IMR-90 (cell line): ENCODE data around the gene IRF2BP2. TPM values are rescaled to one million over a fixed set of nuclear protein-coding genes. Genes with fewer than 3 reads are reported as not detected.

Experiments
- ATAC-seq: fragments of 200-7000 bp; cut with Tn5 transposase; 2 replicates; pipeline ENCODE4 v1.9.1; 2020; ENCODE audit warnings: low read depth, mild to moderate bottlenecking, moderate library complexity
- BruUV-seq: library from RNA; stranded (reverse); fragments of 400-500 nt; replicated peaks from 2 replicates; lab custom pipeline; 2021; lab: Mats Ljungman, UMichigan
- CTCF ChIA-PET: fragments of 300-600 bp; formaldehyde crosslinking; extraction: SDS; loops from one replicate; lab custom pipeline; 2021; ENCODE audit warnings: antibody characterized with exemption; lab: Yijun Ruan, JAX
- POLR2A ChIA-PET: fragments of 300-600 bp; sonication (Branson Sonifier 250); formaldehyde crosslinking; loops from one replicate; lab custom pipeline; 2022; ENCODE audit warnings: antibody characterized with exemption; ENCODE audit not compliant: unreplicated experiment; lab: Charles Lee
- DNase-seq: peaks from one replicate; pipeline ENCODE4 v3.0.0; 2013
- H2AFZ ChIP-seq: replicated peaks from 2 replicates; pipeline ENCODE3; 2013; ENCODE audit warnings: low read length, mild to moderate bottlenecking; ENCODE audit not compliant: poor library complexity
- H2AK5ac ChIP-seq: 2 replicates; pipeline ENCODE4 v1.6.1; 2013; ENCODE audit warnings: low read depth, low read length, inconsistent platforms
- H2AK9ac ChIP-seq: replicated peaks from 2 replicates; pipeline ENCODE3; 2013; ENCODE audit warnings: mild to moderate bottlenecking, low read depth, low read length, moderate library complexity; ENCODE audit not compliant: poor library complexity
- H2BK120ac ChIP-seq: 2 replicates; pipeline ENCODE4 v1.6.1; 2013; ENCODE audit warnings: low read depth, low read length, inconsistent platforms
- H2BK15ac ChIP-seq: 3 replicates; pipeline ENCODE4 v1.6.1; 2013; ENCODE audit warnings: low read depth, low read length, inconsistent platforms
- H2BK20ac ChIP-seq: 2 replicates; pipeline ENCODE4 v1.6.1; 2013; ENCODE audit warnings: low read depth, mild to moderate bottlenecking, inconsistent platforms, low read length, moderate library complexity
- H2BK5ac ChIP-seq: 2 replicates; pipeline ENCODE4 v1.6.1; 2013; ENCODE audit warnings: mild to moderate bottlenecking, low read depth, low read length, inconsistent platforms; ENCODE audit not compliant: poor library complexity, severe bottlenecking
- H3K14ac ChIP-seq: replicated peaks from 2 replicates; pipeline ENCODE4 v1.6.1; 2013; ENCODE audit warnings: low read depth, low read length, inconsistent platforms
- H3K18ac ChIP-seq: 2 replicates; pipeline ENCODE4 v1.6.1; 2013; ENCODE audit warnings: low read depth, low read length, control low read depth
- H3K23ac ChIP-seq: 2 replicates; pipeline ENCODE4 v1.6.1; 2013; ENCODE audit warnings: low read depth, low read length, inconsistent platforms
- H3K27ac ChIP-seq: 2 replicates; pipeline ENCODE4 v1.5.1; 2013; ENCODE audit warnings: mild to moderate bottlenecking, control low read depth, low read length; ENCODE audit not compliant: insufficient read depth
- H3K27me3 ChIP-seq: 2 replicates; pipeline ENCODE4 v1.6.1; 2013; ENCODE audit warnings: low read length; ENCODE audit not compliant: control insufficient read depth, insufficient read depth
- H3K36me3 ChIP-seq: 2 replicates; pipeline ENCODE4 v1.6.1; 2013; ENCODE audit warnings: low read length, mixed read lengths; ENCODE audit not compliant: control insufficient read depth, insufficient read depth
- H3K4ac ChIP-seq: 2 replicates; pipeline ENCODE4 v1.6.1; 2013; ENCODE audit warnings: low read depth, low read length, inconsistent platforms
- H3K4me1 ChIP-seq: 2 replicates; pipeline ENCODE4 v1.6.1; 2013; ENCODE audit warnings: low read length, mixed read lengths; ENCODE audit not compliant: control insufficient read depth, insufficient read depth
- H3K4me2 ChIP-seq: 2 replicates; pipeline ENCODE4 v1.6.1; 2013; ENCODE audit warnings: low read depth, mild to moderate bottlenecking, control low read depth, low read length, moderate library complexity
- H3K4me3 ChIP-seq: 2 replicates; pipeline ENCODE4 v1.5.1; 2013; ENCODE audit warnings: low read depth, mild to moderate bottlenecking, control low read depth, low read length, moderate library complexity; ENCODE audit not compliant: insufficient read depth
- H3K56ac ChIP-seq: 2 replicates; pipeline ENCODE4 v1.6.1; 2013; ENCODE audit warnings: low read length, inconsistent platforms; ENCODE audit not compliant: insufficient read depth; ENCODE audit errors: extremely low read depth
- H3K79me1 ChIP-seq, 2 experiments: 2 replicates each; pipeline ENCODE4 v1.6.1; 2013; ENCODE audit warnings: low read length in 2 of 2, inconsistent platforms in 1 of 2, low read depth in 1 of 2
- H3K9ac ChIP-seq: 2 replicates; pipeline ENCODE4 v1.6.1; 2013; ENCODE audit warnings: low read depth, low read length, control low read depth
- H3K9me1 ChIP-seq: 2 replicates; pipeline ENCODE4 v1.6.1; 2013; ENCODE audit warnings: low read length, inconsistent platforms; ENCODE audit not compliant: insufficient read depth
- H3K9me3 ChIP-seq: 2 replicates; pipeline ENCODE4 v1.6.1; 2013; ENCODE audit warnings: low read length; ENCODE audit not compliant: control insufficient read depth, insufficient read depth
- H4K20me1 ChIP-seq: 2 replicates; pipeline ENCODE4 v1.6.1; 2013; ENCODE audit warnings: low read length, inconsistent platforms; ENCODE audit not compliant: insufficient read depth
- H4K5ac ChIP-seq: 2 replicates; pipeline ENCODE4 v1.6.1; 2013; ENCODE audit warnings: mild to moderate bottlenecking, low read depth, low read length, control low read depth
- H4K8ac ChIP-seq, 2 experiments: 2 replicates each; pipeline ENCODE4 v1.6.1; 2013; ENCODE audit warnings: low read depth in 2 of 2, low read length in 2 of 2, control low read depth in 1 of 2, inconsistent platforms in 1 of 2
- H4K91ac ChIP-seq: 2 replicates; pipeline ENCODE4 v1.6.1; 2013; ENCODE audit warnings: low read depth, low read length, inconsistent platforms; ENCODE audit not compliant: insufficient read depth
- BHLHE40 ChIP-seq: fragments of 150-350 bp; IDR thresholded peaks from 2 replicates; pipeline ENCODE4 v1.6.1; 2016; ENCODE audit warnings: mild to moderate bottlenecking, low read depth, low read length
- CHD1 ChIP-seq: IDR thresholded peaks from 2 replicates; pipeline ENCODE4 v1.6.1; 2012; ENCODE audit warnings: low read depth, low read length, improper control_type of control experiment
- FOS ChIP-seq: fragments of 150-350 bp; IDR thresholded peaks from 2 replicates; pipeline ENCODE4 v1.6.1; 2016; ENCODE audit warnings: low read depth, low read length
- MAFK ChIP-seq: IDR thresholded peaks from 2 replicates; pipeline ENCODE4 v1.6.1; 2012; ENCODE audit warnings: low read depth, low read length, improper control_type of control experiment
- MAZ ChIP-seq: IDR thresholded peaks from 2 replicates; pipeline ENCODE4 v1.6.1; 2012; ENCODE audit warnings: low read depth, mild to moderate bottlenecking, low read length, improper control_type of control experiment, moderate library complexity, borderline replicate concordance
- NFE2L2 ChIP-seq: fragments of 150-350 bp; IDR thresholded peaks from 2 replicates; pipeline ENCODE4 v1.6.1; 2016; ENCODE audit warnings: low read depth, mild to moderate bottlenecking, low read length
- POLR2A ChIP-seq: IDR thresholded peaks from 2 replicates; pipeline ENCODE4 v1.6.1; 2012; ENCODE audit warnings: mild to moderate bottlenecking, low read depth, low read length
- RCOR1 ChIP-seq: IDR thresholded peaks from 2 replicates; pipeline ENCODE4 v1.6.1; 2012; ENCODE audit warnings: mild to moderate bottlenecking, low read length, improper control_type of control experiment; ENCODE audit not compliant: insufficient replicate concordance
- WGBS, 2 experiments: methylation state at CpG; one replicate each; pipeline versions ENCODE4 v1.1.5 to v1.1.7; 2013; ENCODE audit warnings: missing lambda C conversion rate in 2 of 2; ENCODE audit not compliant: insufficient read length in 1 of 2; ENCODE audit errors: extremely low coverage in 2 of 2; 5-methylcytosine and 5-hydroxymethylcytosine counted together
- dilution Hi-C: fragments of 300-500 bp; cut with HindIII; formaldehyde crosslinking; loops from one replicate; pipeline ENCODE4 v1.14.3; 2018; ENCODE audit warnings: low sequenced_read_pairs; ENCODE audit not compliant: unreplicated experiment
- in situ Hi-C: fragments of 300-500 bp; cut with MboI; formaldehyde crosslinking; loops from 3 replicates; pipeline ENCODE4 v1.14.3; 2019; ENCODE audit warnings: low sequenced_read_pairs, inconsistent platforms, mixed read lengths
- intact Hi-C: fragments of 100-400 bp; cut with micrococcal nuclease; formaldehyde crosslinking; loops from 2 replicates; pipeline ENCODE4 v1.10.0; 2022
- polyA plus RNA-seq, 3 experiments: library from polyadenylated mRNA; depleted of rRNA; stranded (reverse); fragments of >200 nt; gene quantifications; 2 replicates each; pipeline ENCODE4 v1.2.3, GENCODE V29; 2012; ENCODE audit warnings: low replicate concordance in 1 of 3
- total RNA-seq: library from RNA; depleted of rRNA; stranded (reverse); fragments of >200 nt; gene quantifications from 2 replicates; pipeline ENCODE4 v1.2.3, GENCODE V29; 2012
- TF ChIP-seq, protein P1 (sequence below): fragments of 150-350 bp; IDR thresholded peaks from 2 replicates; pipeline ENCODE4 v1.6.1; 2016; ENCODE audit warnings: low read depth, mild to moderate bottlenecking, low read length, moderate library complexity, borderline replicate concordance

IRF2BP2 gene
- total and polyA plus RNA-seq, 2 of the 4 experiments (the other 2 are of a cell fraction) = 47.0 to 66.6 TPM

DNA sequence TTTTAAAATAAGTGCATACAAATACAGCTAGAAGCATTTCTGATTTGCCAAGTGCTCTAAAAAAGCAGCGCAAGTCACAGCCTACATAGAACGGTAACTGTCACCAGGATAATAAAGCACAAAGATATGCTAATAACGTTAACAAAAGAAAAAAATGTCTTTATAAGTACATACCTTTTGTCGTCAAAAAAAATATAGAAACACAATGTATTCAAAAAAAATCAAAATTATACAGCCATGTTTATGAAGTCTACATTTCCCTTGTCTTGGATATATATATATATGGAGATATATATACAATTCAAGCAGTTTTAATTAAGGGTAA lies 3.2 kb downstream of the IRF2BP2 start:
- Histone ChIP-seq H3K27ac (peak overlapping the region; percentile 97), H3K79me1 (peaks cover 0 to 9% of the 10 kb centered on the region in 2 experiments; a peak in 2 of 4 replicates), H2BK20ac (no peak overlapping the region), H3K4ac (0 out of 2 replicates have a peak overlapping the region, but pooled peaks have one; percentile 86), H3K9me3 (no peaks in the 10 kb centered on the region), H2AK9ac (no peak overlapping the region), H3K4me3 (peak overlapping the region; percentile 76), H3K27me3 (no peaks in the 10 kb centered on the region), H2AK5ac (no peak overlapping the region), H2BK120ac (no peak overlapping the region), H3K18ac (peak overlapping the region; percentile 97; the same call in 1 of the 2 replicates), H3K9ac (peak overlapping the region; percentile 98), H4K8ac (no peak overlapping the region; a peak in 1 of 4 replicates), H4K20me1 (peaks cover 36% of the 10 kb centered on the region), H3K56ac (peak overlapping the region; percentile 85; the same call in 1 of the 2 replicates), H4K91ac (no peak overlapping the region), H3K9me1 (no peaks in the 10 kb centered on the region), H3K36me3 (peaks cover 28% of the 10 kb centered on the region), H3K4me1 (peaks cover 6% of the 10 kb centered on the region), H4K5ac (no peak overlapping the region), H3K14ac (peak overlapping the region; percentile 84), H3K23ac (peak overlapping the region; percentile 91; the same call in 1 of the 2 replicates), H2BK5ac (peak overlapping the region; percentile 96), H2AFZ (no peak overlapping the region), H2BK15ac (no peak overlapping the region), H3K4me2 (peak overlapping the region; percentile 90)
- no CpG with 5 or more reads among the region's 4 CpGs for WGBS, 2 experiments
- CTCF ChIA-PET = no interaction called here
- POLR2A ChIA-PET = interaction anchor here (0.6 kb wide), 1 partner anchor 477 kb away, joined by 3 read pairs; no protein-coding TSS in a partner anchor
- intact Hi-C loops = loop anchor here (1.0 kb wide), 1 partner anchor 107 kb away; no protein-coding TSS in a partner anchor
- TF ChIP-seq NFE2L2 (no peak), MAFK (no peak), RCOR1 (no peak), FOS (no peak), BHLHE40 (no peak), MAZ (no peak), CHD1 (no peak; the same call in 1 of the 2 replicates), POLR2A (no peak)
- TF ChIP-seq, protein P1, sequence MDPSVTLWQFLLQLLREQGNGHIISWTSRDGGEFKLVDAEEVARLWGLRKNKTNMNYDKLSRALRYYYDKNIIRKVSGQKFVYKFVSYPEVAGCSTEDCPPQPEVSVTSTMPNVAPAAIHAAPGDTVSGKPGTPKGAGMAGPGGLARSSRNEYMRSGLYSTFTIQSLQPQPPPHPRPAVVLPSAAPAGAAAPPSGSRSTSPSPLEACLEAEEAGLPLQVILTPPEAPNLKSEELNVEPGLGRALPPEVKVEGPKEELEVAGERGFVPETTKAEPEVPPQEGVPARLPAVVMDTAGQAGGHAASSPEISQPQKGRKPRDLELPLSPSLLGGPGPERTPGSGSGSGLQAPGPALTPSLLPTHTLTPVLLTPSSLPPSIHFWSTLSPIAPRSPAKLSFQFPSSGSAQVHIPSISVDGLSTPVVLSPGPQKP = no peak
- dilution Hi-C loops = no loop called here
- DNase-seq (no peak), ATAC-seq (no peak)
- in situ Hi-C loops = loop anchor here (5.0 to 25.0 kb wide), 2 partner anchors 109 to 256 kb away; no protein-coding TSS in a partner anchor
- BruUV-seq = no TSS peak
